Measurements from ENCODE around the gene JPH4. TPM values are rescaled to one million over a fixed set of nuclear protein-coding genes. Genes with fewer than 3 reads are reported as not detected.
"Not testable (repeated sequence)": the region's sequence is repeated elsewhere in the genome, so short reads cannot be mapped to it uniquely, and the experiment has no call there.

JPH4 gene
- total RNA-seq, 1 donor from 2014 or later, result 5.3 TPM

DNA sequence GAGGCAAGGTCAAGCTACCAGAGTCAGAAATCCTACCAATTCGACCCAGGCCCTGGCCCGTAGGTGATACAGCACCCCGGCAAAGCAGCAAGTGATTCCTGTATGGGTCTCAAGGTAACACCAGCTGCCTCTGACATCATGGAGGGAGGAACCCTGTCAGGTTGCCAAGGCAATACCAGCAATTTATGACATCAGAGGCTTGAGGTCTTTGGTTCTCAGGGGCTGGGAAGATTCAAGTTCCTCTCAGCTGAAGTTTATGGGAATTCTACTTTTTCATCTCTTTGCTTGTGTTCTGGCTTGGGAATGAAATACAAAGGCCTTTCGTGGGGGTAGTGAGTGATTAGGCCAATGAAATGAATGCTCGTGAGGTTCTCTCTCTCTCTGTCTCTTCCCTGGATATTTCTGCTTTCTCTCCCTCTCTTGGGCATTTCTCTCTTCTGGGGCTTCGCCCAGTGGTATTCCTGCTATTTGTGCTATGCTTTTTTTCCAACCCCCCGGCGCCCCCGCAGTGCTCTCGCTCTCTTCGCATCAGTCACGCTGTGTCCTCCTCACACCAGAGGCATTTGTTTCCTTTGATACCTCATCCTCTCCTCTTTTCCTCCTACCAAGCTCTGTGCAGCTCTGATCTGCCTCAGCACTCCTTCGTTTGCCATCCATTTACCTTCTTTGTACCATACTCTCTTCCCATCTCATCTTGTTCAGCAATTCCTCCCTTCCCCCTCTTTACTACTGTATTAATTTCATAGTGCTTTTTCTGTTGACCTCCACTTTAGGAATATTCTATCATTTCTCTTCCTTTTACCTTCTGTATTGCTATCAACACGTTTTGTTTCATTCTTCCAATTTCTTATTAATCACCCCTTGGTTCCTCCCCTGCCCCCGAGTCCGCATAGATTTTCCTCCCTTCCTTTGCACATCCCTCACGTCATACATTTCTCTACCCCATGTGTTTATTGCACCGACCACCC lies 30.0 kb downstream of the JPH4 start:
- DNase-seq (ENCODE audit: low spot score), result no peak

DNA sequence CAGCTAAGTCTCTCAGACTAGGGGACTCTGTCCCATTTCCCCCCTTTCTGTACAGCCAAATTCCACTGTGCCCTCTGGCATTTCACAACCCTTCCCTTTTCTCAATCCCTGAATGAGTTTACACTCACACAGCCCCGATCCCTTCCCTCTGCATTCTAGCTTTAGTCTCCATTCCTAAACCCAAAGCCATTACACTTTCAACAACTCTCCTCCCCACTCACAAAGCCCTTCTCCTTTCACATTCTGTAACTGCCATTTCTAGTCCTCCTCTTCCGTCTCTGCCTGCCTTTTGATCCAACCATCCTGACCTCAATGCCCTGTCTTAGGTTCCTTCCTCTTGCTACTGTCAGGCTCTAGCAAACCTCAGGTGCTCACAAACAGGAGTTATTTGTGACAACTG lies 30.7 kb downstream of the JPH4 start:
- DNase-seq (ENCODE audit: low spot score), result no peak

- DNase-seq (ENCODE audit: low spot score), result no peak
Observed at GRCh38 chr14:23546450-23547035, 32.0 kb downstream of the JPH4 start.

DNA sequence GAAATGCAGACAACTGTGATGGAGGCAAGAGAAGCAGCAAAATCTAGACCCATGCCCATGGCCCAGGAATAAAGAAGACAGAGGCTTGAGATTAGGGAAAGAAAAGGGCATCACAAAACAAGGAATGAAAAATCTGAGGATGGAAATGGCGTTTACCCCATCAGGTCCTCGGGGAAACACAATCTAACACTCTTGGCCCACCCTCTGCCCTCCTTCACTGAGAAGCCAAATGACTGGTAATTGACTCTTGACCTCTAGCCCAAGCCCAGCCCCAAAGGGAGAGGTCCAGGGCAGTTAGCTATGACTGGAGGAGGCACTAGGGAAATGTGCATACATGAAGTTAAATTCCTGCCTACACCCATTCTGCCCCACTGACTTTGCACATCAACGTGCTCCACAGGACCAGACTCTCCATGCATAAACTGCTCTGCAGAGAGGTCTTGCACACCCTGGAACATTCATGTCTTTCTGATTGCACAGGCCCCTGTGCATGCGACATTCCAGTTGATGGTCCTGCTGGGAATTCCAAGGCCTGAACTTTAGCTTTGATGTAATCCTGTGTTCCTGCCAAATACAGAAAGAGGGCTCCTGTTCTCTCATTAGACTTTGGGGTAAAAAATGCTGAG lies 32.7 kb downstream of the JPH4 start:
- DNase-seq (ENCODE audit: low spot score), result no peak

DNA sequence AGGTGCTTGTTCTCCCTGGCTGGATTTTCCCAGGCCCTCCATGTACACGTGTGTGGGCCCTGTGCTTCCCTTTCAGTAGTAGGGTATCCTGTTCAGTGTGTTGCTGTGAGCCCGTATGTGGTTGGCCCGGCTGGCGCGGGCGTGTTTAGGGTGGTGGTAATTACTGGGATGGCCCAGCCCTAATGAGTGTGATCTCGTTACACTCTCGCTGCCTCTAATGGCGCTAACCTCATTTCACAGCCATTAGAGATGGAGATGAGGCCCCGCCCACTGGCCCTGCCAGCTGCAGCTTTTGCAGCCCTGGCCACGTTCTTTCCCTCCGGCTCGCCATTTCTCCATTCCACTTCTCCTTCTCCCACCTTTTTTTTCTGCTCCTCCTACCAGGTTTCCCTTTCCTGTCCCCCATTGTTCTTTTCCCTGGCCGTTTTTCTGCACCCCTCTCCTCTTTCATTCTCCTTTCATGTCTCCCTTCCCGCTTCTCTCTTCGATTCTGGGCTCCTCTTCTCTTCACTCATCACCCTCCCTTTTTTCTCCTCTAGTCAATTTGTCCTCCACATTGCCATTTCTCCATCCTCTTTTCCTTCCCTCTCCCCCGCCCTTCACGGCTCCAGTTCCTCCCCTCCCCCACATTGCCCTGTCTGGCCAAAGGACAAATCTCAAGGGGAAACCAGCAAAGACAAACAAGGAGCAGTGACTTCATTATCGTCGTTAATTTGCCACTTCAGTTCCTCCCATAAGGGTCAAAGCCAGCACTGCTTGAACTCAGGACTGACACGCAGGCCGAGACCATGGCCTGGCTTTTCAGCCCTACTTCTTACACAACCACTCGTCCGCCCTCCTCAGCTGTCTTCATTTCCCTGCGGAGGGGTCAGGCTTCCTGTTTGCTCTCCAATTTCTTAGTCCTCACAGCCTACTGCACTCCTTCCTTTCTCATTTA lies 33.8 kb downstream of the JPH4 start:
- no peak for DNase-seq (ENCODE audit: low spot score)

- DNase-seq (ENCODE audit: low spot score), result no peak
Observed at GRCh38 chr14:23543403-23543802, 35.2 kb downstream of the JPH4 start.

DNA sequence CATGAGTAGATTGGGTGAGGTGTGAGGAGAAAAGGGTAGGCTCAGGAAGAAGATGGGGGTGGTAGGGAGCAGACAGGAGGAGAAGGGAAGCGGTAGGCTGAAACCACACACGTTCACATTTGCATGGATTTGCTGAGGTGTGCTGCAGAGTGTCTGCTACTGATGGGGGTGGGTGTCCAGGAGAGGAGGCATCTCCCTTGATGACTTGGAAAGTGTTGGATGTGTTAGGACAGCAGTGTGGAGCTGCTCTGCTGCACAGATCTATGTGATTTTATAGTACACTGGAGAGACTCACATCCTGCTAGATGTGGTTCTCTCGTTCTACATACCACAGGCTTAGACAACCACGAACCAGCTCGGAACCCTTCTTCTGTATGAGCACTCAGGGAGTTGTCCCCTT lies 36.3 kb downstream of the JPH4 start:
- no peak for DNase-seq (ENCODE audit: low spot score)

GRCh38 chr14:23540141-23540469 lies 38.5 kb downstream of the JPH4 start:
- no peak for DNase-seq (ENCODE audit: low spot score)

- no peak for DNase-seq (ENCODE audit: low spot score)
Observed at GRCh38 chr14:23539248-23540140, 39.1 kb downstream of the JPH4 start.

GRCh38 chr14:23538785-23539184 lies 39.8 kb downstream of the JPH4 start:
- no peak for DNase-seq (ENCODE audit: low spot score)

- DNase-seq (ENCODE audit: low spot score), result no peak
Observed at GRCh38 chr14:23538050-23538718, 40.4 kb downstream of the JPH4 start.

DNA sequence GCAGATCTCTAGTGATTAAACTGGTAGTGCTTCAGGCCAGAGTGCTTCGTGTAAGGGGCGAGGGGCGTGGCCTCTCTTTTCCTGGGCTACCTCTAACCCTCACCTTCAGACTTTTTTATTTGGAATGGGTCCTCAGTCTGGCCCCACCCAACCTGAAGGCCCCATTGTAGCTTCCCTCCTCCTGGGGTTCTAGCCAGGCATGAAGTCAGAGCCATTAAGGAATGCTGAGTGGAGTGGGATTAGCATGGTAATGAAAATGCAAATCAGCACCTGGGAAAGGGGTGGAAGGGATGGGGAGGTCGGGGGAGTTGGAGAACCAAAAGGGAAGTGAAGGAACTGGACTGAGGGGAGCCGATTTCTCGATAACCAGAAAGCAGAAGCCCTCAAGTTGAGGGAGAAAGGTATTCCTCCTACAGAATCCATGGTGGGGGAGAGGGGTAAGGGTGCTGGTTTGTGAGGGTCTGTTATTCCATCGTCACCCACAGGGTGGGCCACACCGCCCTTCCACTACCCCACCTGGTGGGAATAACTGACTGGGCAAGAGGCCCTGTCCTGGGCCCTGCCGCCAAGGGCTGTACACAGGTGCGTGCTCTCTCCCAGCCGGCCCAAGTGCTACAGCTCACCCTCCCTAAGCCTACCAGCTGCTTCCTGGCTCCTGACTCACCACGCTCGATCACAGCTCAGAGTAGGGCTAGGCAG lies 41.1 kb downstream of the JPH4 start:
- no peak for DNase-seq (ENCODE audit: low spot score)

DNA sequence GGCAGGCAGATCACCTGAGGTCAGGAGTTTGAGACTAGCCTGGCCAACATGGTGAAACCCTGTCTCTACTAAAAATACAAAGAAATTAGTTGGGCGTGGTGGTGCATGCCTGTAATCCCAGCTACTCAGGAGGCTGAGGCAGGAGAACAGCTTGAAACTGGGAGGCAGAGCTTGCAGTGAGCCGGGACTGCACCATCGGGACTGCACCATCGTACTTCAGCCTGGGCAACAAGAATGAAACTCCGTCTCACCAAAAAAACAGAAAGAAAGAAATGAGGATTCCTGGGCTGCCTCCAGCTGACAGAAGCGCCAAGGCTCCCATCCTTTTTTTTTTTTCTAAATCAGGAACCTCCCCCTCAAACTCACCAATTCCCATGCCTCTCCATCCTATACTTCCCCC lies 41.7 kb downstream of the JPH4 start:
- not testable (repeated sequence) for DNase-seq (ENCODE audit: low spot score)

DNA sequence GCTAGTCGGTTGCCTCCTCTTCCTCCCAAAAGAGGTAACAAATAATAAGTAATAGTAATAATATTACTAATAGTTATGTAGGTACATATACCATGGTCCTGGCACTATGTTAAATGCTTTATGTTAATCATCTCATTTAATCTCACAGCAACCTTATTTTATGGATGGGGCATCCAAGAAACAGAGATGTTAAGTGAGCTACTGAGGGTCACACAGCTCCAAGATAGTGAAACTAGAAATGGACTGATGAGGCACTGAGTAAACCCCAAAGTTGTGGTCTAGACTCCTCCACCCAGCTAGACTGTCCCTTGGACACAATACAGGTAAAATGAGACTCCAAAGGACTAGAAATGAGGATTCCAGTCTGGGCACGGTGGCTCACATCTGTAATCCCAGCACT lies 42.1 kb downstream of the JPH4 start:
- DNase-seq (ENCODE audit: low spot score), result no peak

GRCh38 chr14:23535943-23536342 lies 42.6 kb downstream of the JPH4 start:
- DNase-seq (ENCODE audit: low spot score), result no peak

DNA sequence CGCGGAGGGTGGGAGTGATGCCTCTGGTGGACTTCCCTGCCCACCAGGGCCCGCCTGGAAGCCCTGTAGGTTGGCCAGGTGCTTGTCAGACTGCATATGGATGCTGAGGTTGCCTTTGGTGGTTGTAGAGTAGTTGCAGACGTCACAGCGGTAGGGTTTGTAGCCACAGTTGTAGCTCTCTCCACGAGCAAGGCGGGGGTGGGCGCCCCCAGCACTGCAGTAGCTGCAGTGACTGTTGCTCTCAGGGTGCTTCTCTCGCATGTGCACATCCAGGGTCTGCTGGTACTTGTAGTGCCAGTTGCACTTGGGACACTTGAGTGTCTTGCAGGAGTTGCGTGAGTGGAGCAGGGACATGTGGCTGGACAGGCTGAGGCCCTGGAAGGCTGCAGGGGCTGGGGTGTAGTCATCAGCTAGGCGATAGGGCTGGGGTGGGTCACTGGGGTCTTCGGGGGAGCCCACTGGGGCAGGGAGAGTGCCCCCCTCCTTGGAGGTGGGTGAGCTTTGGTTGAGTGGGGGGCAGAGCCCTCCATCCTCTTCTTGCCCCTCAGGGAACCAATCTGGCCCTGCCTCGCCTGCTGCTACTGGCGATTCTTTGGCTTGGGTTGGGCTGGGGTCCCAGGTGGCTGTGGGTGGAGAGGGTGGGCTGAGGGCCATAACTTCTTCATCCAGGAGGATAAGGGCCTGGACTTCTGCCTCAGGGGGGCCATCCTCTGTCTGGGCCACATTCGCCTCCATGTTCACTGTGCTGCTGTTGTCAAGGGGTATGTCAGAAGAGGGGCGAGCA lies 44.7 kb downstream of the JPH4 start:
- no peak for DNase-seq (ENCODE audit: low spot score)

- DNase-seq (ENCODE audit: low spot score), result no peak
Observed at GRCh38 chr14:23532658-23533057, 45.9 kb downstream of the JPH4 start.

GRCh38 chr14:23531391-23531790 lies 47.2 kb downstream of the JPH4 start:
- DNase-seq (ENCODE audit: low spot score), result no peak
